WTC11 (cell line): Measurements from ENCODE around the gene TFF1. TPM values are rescaled to one million over a fixed set of nuclear protein-coding genes. Genes with fewer than 3 reads are reported as not detected.

ENCODE experiments used
- ATAC-seq: fragments of 200-7000 bp; cut with Tn5 transposase; 2 replicates; pipeline ENCODE4 v1.10.0; 2021; ENCODE audit warnings: mild to moderate bottlenecking, moderate library complexity
- CTCF ChIA-PET: fragments of 300-600 bp; sonication (Branson Sonifier 250); formaldehyde crosslinking; loops from one replicate; lab custom pipeline; 2021; ENCODE audit warnings: antibody characterized with exemption; lab: Charles Lee
- POLR2A ChIA-PET: fragments of 350-600 bp; sonication (Branson Sonifier 250); formaldehyde crosslinking; loops from one replicate; lab custom pipeline; 2021; ENCODE audit warnings: antibody characterized with exemption; lab: Charles Lee
- DNase-seq: peaks from one replicate; pipeline ENCODE4 v3.0.0; 2021; ENCODE audit warnings: low spot score
- H3K27ac Mint-ChIP-seq: 2 replicates; pipeline ENCODE4 v1.8.0; 2021; ENCODE audit warnings: mixed read lengths
- H3K27me3 Mint-ChIP-seq: 2 replicates; pipeline ENCODE4 v1.8.0; 2021; ENCODE audit warnings: low read depth, mild to moderate bottlenecking, moderate library complexity, mixed read lengths
- H3K36me3 Mint-ChIP-seq: 2 replicates; pipeline ENCODE4 v1.8.0; 2021; ENCODE audit warnings: mixed read lengths
- H3K4me1 Mint-ChIP-seq: 2 replicates; pipeline ENCODE4 v1.8.0; 2022; ENCODE audit warnings: mixed read lengths
- H3K4me3 Mint-ChIP-seq: 2 replicates; pipeline ENCODE4 v1.8.0; 2021; ENCODE audit warnings: mild to moderate bottlenecking, moderate library complexity, mixed read lengths
- H3K9me3 Mint-ChIP-seq: 2 replicates; pipeline ENCODE4 v1.8.0; 2021; ENCODE audit warnings: mixed read lengths
- CBFB ChIP-seq: sonication (generic); formaldehyde crosslinking; IDR thresholded peaks from 2 replicates; pipeline ENCODE4 v1.8.1; 2022; ENCODE audit warnings: mild to moderate bottlenecking, low read depth, missing genetic modification reagents
- ELF4 ChIP-seq: sonication (generic); formaldehyde crosslinking; IDR thresholded peaks from 2 replicates; pipeline ENCODE4 v1.8.1; 2022; ENCODE audit warnings: low read depth, mild to moderate bottlenecking, moderate library complexity, missing genetic modification reagents
- EMX1 ChIP-seq: fragments of 250-450 bp; sonication (Bioruptor Pico); IDR thresholded peaks from 2 replicates; pipeline ENCODE4 v1.8.0; 2021; ENCODE audit warnings: mild to moderate bottlenecking
- ETV6 ChIP-seq: sonication (generic); formaldehyde crosslinking; IDR thresholded peaks from 2 replicates; pipeline ENCODE4 v1.8.1; 2022; ENCODE audit warnings: mild to moderate bottlenecking, missing genetic modification reagents
- IRF2 ChIP-seq: sonication (generic); formaldehyde crosslinking; IDR thresholded peaks from 2 replicates; pipeline ENCODE4 v1.8.0; 2022; ENCODE audit warnings: low read depth, missing genetic modification reagents, borderline replicate concordance
- NFATC4 ChIP-seq: fragments of 250-450 bp; sonication (Bioruptor Pico); IDR thresholded peaks from 2 replicates; pipeline ENCODE4 v1.9.0; 2021; ENCODE audit warnings: mild to moderate bottlenecking
- NFE2L1 ChIP-seq: sonication (generic); formaldehyde crosslinking; IDR thresholded peaks from 2 replicates; pipeline ENCODE4 v1.8.1; 2023; ENCODE audit warnings: missing genetic modification reagents
- NFYB ChIP-seq: sonication (generic); formaldehyde crosslinking; conservative IDR thresholded peaks from 2 replicates; pipeline ENCODE4 v1.8.0; 2022; ENCODE audit warnings: low read depth, missing genetic modification reagents
- SMAD4 ChIP-seq: sonication (generic); formaldehyde crosslinking; IDR thresholded peaks from 2 replicates; pipeline ENCODE4 v1.8.0; 2022; ENCODE audit warnings: mild to moderate bottlenecking, missing genetic modification reagents
- SOX15 ChIP-seq: fragments of 250-450 bp; sonication (Bioruptor Pico); IDR thresholded peaks from 2 replicates; pipeline ENCODE4 v1.9.0; 2021; ENCODE audit warnings: mild to moderate bottlenecking
- SP1 ChIP-seq: sonication (generic); formaldehyde crosslinking; conservative IDR thresholded peaks from 2 replicates; pipeline ENCODE4 v1.8.1; 2022; ENCODE audit warnings: missing genetic modification reagents
- TCF7 ChIP-seq: sonication (generic); formaldehyde crosslinking; IDR thresholded peaks from 2 replicates; pipeline ENCODE4 v1.8.0; 2022; ENCODE audit warnings: mild to moderate bottlenecking, low read depth, missing genetic modification reagents, moderate library complexity
- TEAD4 ChIP-seq: sonication (generic); formaldehyde crosslinking; IDR thresholded peaks from 2 replicates; pipeline ENCODE4 v1.8.0; 2022; ENCODE audit warnings: mild to moderate bottlenecking, missing genetic modification reagents
- ZMAT4 ChIP-seq: fragments of 250-450 bp; sonication (Bioruptor Pico); IDR thresholded peaks from 2 replicates; pipeline ENCODE4 v1.9.0; 2021; ENCODE audit warnings: mild to moderate bottlenecking
- ZNF121 ChIP-seq: sonication (generic); formaldehyde crosslinking; IDR thresholded peaks from 2 replicates; pipeline ENCODE4 v1.8.0; 2023; ENCODE audit warnings: missing genetic modification reagents
- ZNF138 ChIP-seq: sonication (generic); formaldehyde crosslinking; conservative IDR thresholded peaks from 2 replicates; pipeline ENCODE4 v1.8.1; 2022; ENCODE audit warnings: mild to moderate bottlenecking, moderate library complexity, missing genetic modification reagents
- ZNF425 ChIP-seq: fragments of 250-450 bp; sonication (Bioruptor Pico); conservative IDR thresholded peaks from 2 replicates; pipeline ENCODE4 v1.9.0; 2021; ENCODE audit warnings: mild to moderate bottlenecking
- total RNA-seq: library from RNA; stranded (reverse); gene quantifications from 3 replicates; pipeline ENCODE4 v1.2.3, GENCODE V29; 2021
- TF ChIP-seq, protein P1 (sequence below): sonication (generic); formaldehyde crosslinking; IDR thresholded peaks from 2 replicates; pipeline ENCODE4 v1.8.1; 2023; ENCODE audit warnings: mild to moderate bottlenecking, missing genetic modification reagents
- TF ChIP-seq, protein P2 (sequence below): sonication (generic); formaldehyde crosslinking; IDR thresholded peaks from 2 replicates; pipeline ENCODE4 v1.8.1; 2022; ENCODE audit warnings: mild to moderate bottlenecking, missing genetic modification reagents, moderate library complexity, borderline replicate concordance

Gene TFF1
- total RNA-seq, 1 experiment from 2014 or later: 0.81 TPM

GRCh38 chr21:42375506-42375905, 9.2 kb upstream of the TFF1 start:
- no peak overlapping the region for H3K27ac Mint-ChIP-seq
- CTCF ChIA-PET: interaction anchor here (0.6 to 1.2 kb wide), 5 partner anchors 9 to 92 kb away, joined by 3 to 6 read pairs (median 3); no protein-coding TSS in a partner anchor
- H3K9me3 Mint-ChIP-seq: no peaks in the 10 kb centered on the region
- no peak for TF ChIP-seq EMX1 (CRISPR knock-in tag)
- ATAC-seq (no peak), DNase-seq (no peak)
- no peaks in the 10 kb centered on the region; the same call in 1 of the 2 replicates for H3K27me3 Mint-ChIP-seq
- POLR2A ChIA-PET: interaction anchor here (1.1 kb wide), 1 partner anchor 13 kb away, joined by 3 read pairs; no protein-coding TSS in a partner anchor
- H3K36me3 Mint-ChIP-seq: no peaks in the 10 kb centered on the region
- H3K4me1 Mint-ChIP-seq: peaks cover 12% of the 10 kb centered on the region
- no peak overlapping the region for H3K4me3 Mint-ChIP-seq

DNA sequence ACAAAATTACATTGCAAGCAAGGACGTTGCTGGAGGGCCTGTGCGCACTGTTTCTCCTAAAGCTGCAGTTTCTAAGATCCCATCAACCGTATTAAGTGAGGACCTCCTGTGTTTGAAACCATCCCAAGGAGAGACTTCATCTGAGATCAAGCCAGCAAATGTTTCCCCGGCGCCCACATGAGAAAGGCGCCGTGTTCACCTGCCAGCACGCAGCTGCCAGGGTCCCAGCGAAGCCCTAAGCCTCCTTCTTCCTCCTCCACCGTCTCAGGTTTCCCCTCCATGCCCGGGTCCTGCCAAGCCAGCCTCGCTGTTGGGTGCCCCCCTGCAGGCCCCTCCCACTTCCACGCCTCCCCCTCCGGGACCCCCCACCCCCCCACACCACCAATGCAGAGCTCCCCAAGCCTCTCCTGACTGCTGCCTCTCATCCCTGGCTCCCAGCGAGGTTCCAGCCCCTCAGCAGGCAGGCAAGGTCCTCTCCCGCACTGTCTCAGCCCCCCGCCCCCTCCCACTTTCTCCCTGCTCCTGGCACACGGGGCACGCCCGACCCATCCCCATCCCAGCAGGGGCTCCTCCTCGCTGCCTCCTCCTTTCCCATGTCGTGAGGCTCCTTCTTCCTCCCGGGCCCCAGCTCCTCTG, 8.6 kb upstream of the TFF1 start:
- no peaks in the 10 kb centered on the region for H3K36me3 Mint-ChIP-seq
- H3K9me3 Mint-ChIP-seq: no peaks in the 10 kb centered on the region
- H3K4me1 Mint-ChIP-seq: peaks cover 12% of the 10 kb centered on the region
- CTCF ChIA-PET: interaction anchor here (0.6 to 1.9 kb wide), 7 partner anchors 10 to 92 kb away, joined by 3 to 8 read pairs (median 4); no protein-coding TSS in a partner anchor
- DNase-seq (no peak), ATAC-seq (peak; percentile 55)
- H3K27me3 Mint-ChIP-seq: no peaks in the 10 kb centered on the region; the same call in 1 of the 2 replicates
- POLR2A ChIA-PET: interaction anchor here (1.1 kb wide), 1 partner anchor 14 kb away, joined by 3 read pairs; no protein-coding TSS in a partner anchor
- H3K4me3 Mint-ChIP-seq: no peak overlapping the region
- TF ChIP-seq TCF7 (no peak), NFE2L1 (no peak), SOX15 (CRISPR knock-in tag) (no peak), ZMAT4 (CRISPR knock-in tag) (no peak), ZNF121 (no peak), ETV6 (no peak), ZNF425 (CRISPR knock-in tag) (no peak), NFYB (CRISPR knock-in tag) (no peak)
- H3K27ac Mint-ChIP-seq: no peak overlapping the region

GRCh38 chr21:42374457-42374856, 8.1 kb upstream of the TFF1 start:
- no peaks in the 10 kb centered on the region for H3K9me3 Mint-ChIP-seq
- ChIA-PET CTCF (interaction anchor here (0.8 to 2.0 kb wide), 4 partner anchors 15 to 64 kb away, joined by 3 to 10 read pairs (median 6); no protein-coding TSS in a partner anchor), POLR2A (interaction anchor here (1.1 kb wide), 1 partner anchor 14 kb away, joined by 3 read pairs; no protein-coding TSS in a partner anchor)
- no peak for TF ChIP-seq IRF2 (CRISPR knock-in tag)
- no peak for TF ChIP-seq TCF7
- TF ChIP-seq TEAD4 (CRISPR knock-in tag): no peak
- TF ChIP-seq SMAD4 (CRISPR knock-in tag): no peak
- TF ChIP-seq, protein P1, sequence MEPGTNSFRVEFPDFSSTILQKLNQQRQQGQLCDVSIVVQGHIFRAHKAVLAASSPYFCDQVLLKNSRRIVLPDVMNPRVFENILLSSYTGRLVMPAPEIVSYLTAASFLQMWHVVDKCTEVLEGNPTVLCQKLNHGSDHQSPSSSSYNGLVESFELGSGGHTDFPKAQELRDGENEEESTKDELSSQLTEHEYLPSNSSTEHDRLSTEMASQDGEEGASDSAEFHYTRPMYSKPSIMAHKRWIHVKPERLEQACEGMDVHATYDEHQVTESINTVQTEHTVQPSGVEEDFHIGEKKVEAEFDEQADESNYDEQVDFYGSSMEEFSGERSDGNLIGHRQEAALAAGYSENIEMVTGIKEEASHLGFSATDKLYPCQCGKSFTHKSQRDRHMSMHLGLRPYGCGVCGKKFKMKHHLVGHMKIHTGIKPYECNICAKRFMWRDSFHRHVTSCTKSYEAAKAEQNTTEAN (CRISPR knock-in tag): no peak
- no peak for TF ChIP-seq SP1 (CRISPR knock-in tag)
- TF ChIP-seq ZNF138 (CRISPR knock-in tag): no peak
- TF ChIP-seq ELF4: no peak
- TF ChIP-seq NFATC4 (CRISPR knock-in tag): no peak
- TF ChIP-seq CBFB: no peak
- TF ChIP-seq, protein P2, sequence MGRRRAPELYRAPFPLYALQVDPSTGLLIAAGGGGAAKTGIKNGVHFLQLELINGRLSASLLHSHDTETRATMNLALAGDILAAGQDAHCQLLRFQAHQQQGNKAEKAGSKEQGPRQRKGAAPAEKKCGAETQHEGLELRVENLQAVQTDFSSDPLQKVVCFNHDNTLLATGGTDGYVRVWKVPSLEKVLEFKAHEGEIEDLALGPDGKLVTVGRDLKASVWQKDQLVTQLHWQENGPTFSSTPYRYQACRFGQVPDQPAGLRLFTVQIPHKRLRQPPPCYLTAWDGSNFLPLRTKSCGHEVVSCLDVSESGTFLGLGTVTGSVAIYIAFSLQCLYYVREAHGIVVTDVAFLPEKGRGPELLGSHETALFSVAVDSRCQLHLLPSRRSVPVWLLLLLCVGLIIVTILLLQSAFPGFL (CRISPR knock-in tag): no peak
- TF ChIP-seq ETV6: no peak
- H3K27me3 Mint-ChIP-seq: no peaks in the 10 kb centered on the region; the same call in 1 of the 2 replicates
- H3K4me3 Mint-ChIP-seq: no peak overlapping the region
- peaks cover 12% of the 10 kb centered on the region for H3K4me1 Mint-ChIP-seq
- no peak overlapping the region for H3K27ac Mint-ChIP-seq
- ATAC-seq: no peak
- no peak for DNase-seq
- no peaks in the 10 kb centered on the region for H3K36me3 Mint-ChIP-seq
